Memory B cell (primary cell): Measurements from ENCODE around the gene GOPC.

Experiments used
- ATAC-seq: fragments of 150-1000 bp; cut with Tn5 transposase; 2 replicates; pipeline ENCODE4 v1.10.0; 2021; ENCODE audit warnings: low read depth, mild to moderate bottlenecking, moderate library complexity
- DNase-seq, 2 donors: peaks; one replicate each; pipeline ENCODE4 v3.0.0; 2022; ENCODE audit warnings: low spot score in 2 of 2
- H3K27ac Mint-ChIP-seq: one replicate; pipeline ENCODE4 v1.8.0; 2022; ENCODE audit warnings: mild to moderate bottlenecking, moderate library complexity, mixed read lengths
- H3K27me3 Mint-ChIP-seq: one replicate; pipeline ENCODE4 v1.8.0; 2022; ENCODE audit warnings: mixed read lengths
- H3K36me3 Mint-ChIP-seq: one replicate; pipeline ENCODE4 v1.8.0; 2022; ENCODE audit warnings: mild to moderate bottlenecking, mixed read lengths
- H3K4me1 Mint-ChIP-seq: one replicate; pipeline ENCODE4 v1.8.0; 2022; ENCODE audit warnings: mixed read lengths
- H3K4me3 Mint-ChIP-seq: one replicate; pipeline ENCODE4 v1.8.0; 2022; ENCODE audit warnings: mild to moderate bottlenecking, moderate library complexity, mixed read lengths
- H3K9me3 Mint-ChIP-seq: one replicate; pipeline ENCODE4 v1.8.0; 2022; ENCODE audit warnings: mixed read lengths

GOPC gene

GRCh38 chr6:117573006-117573680 lies 29.2 kb downstream of the GOPC start:
- H3K27me3 Mint-ChIP-seq = no peaks in the 10 kb centered on the region
- no peak overlapping the region for H3K27ac Mint-ChIP-seq
- no peak for ATAC-seq
- H3K4me1 Mint-ChIP-seq = no peaks in the 10 kb centered on the region
- no peaks in the 10 kb centered on the region for H3K9me3 Mint-ChIP-seq
- H3K4me3 Mint-ChIP-seq = no peak overlapping the region
- peaks cover 19% of the 10 kb centered on the region for H3K36me3 Mint-ChIP-seq
- DNase-seq = no peak

GRCh38 chr6:117568831-117569410 lies 33.4 kb downstream of the GOPC start:
- no peak overlapping the region for H3K27ac Mint-ChIP-seq
- peaks cover 20% of the 10 kb centered on the region for H3K36me3 Mint-ChIP-seq
- H3K4me1 Mint-ChIP-seq = no peaks in the 10 kb centered on the region
- H3K9me3 Mint-ChIP-seq = no peaks in the 10 kb centered on the region
- H3K4me3 Mint-ChIP-seq = no peak overlapping the region
- DNase-seq (no peak), ATAC-seq (no peak)
- H3K27me3 Mint-ChIP-seq = no peaks in the 10 kb centered on the region

- Mint-ChIP-seq H3K4me1 (no peaks in the 10 kb centered on the region), H3K27ac (no peak overlapping the region), H3K4me3 (no peak overlapping the region), H3K36me3 (peaks cover 18% of the 10 kb centered on the region), H3K9me3 (no peaks in the 10 kb centered on the region), H3K27me3 (no peaks in the 10 kb centered on the region)
- DNase-seq (no peak), ATAC-seq (no peak)
Observed at GRCh38 chr6:117568247-117568646, 34.1 kb downstream of the GOPC start.

- no peak overlapping the region for H3K4me3 Mint-ChIP-seq
- peaks cover 11% of the 10 kb centered on the region for H3K36me3 Mint-ChIP-seq
- DNase-seq (no peak), ATAC-seq (no peak)
- no peaks in the 10 kb centered on the region for H3K4me1 Mint-ChIP-seq
- no peak overlapping the region for H3K27ac Mint-ChIP-seq
- no peaks in the 10 kb centered on the region for H3K27me3 Mint-ChIP-seq
- H3K9me3 Mint-ChIP-seq = no peaks in the 10 kb centered on the region
Observed at GRCh38 chr6:117564681-117565080, 37.6 kb downstream of the GOPC start.

- no peak overlapping the region for H3K4me3 Mint-ChIP-seq
- peaks cover 2% of the 10 kb centered on the region for H3K4me1 Mint-ChIP-seq
Observed at GRCh38 chr6:117561128-117561527, 41.2 kb downstream of the GOPC start.

GRCh38 chr6:117559299-117559698 lies 43.0 kb downstream of the GOPC start:
- DNase-seq (no peak), ATAC-seq (no peak)
- Mint-ChIP-seq H3K36me3 (peaks cover 6% of the 10 kb centered on the region), H3K9me3 (no peaks in the 10 kb centered on the region), H3K4me1 (peaks cover 2% of the 10 kb centered on the region), H3K4me3 (no peak overlapping the region), H3K27me3 (peaks cover 3% of the 10 kb centered on the region), H3K27ac (no peak overlapping the region)

More at GRCh38 chr6:117561128-117561527, 41.2 kb downstream of the GOPC start:
- peaks cover 6% of the 10 kb centered on the region for H3K36me3 Mint-ChIP-seq
- ATAC-seq (no peak), DNase-seq (no peak)
- no peaks in the 10 kb centered on the region for H3K9me3 Mint-ChIP-seq
- peak overlapping the region; percentile 21 for H3K27ac Mint-ChIP-seq
- peaks cover 1% of the 10 kb centered on the region for H3K27me3 Mint-ChIP-seq

- Mint-ChIP-seq H3K9me3 (no peaks in the 10 kb centered on the region), H3K4me1 (peaks cover 2% of the 10 kb centered on the region), H3K4me3 (no peak overlapping the region), H3K36me3 (peaks cover 6% of the 10 kb centered on the region), H3K27me3 (peaks cover 3% of the 10 kb centered on the region), H3K27ac (no peak overlapping the region)
- no peak for DNase-seq
- ATAC-seq = no peak
Observed at GRCh38 chr6:117558818-117559217, 43.5 kb downstream of the GOPC start.

- H3K36me3 Mint-ChIP-seq = peaks cover 3% of the 10 kb centered on the region
- H3K27ac Mint-ChIP-seq = no peak overlapping the region
- peaks cover 2% of the 10 kb centered on the region for H3K4me1 Mint-ChIP-seq
- no peak overlapping the region for H3K4me3 Mint-ChIP-seq
- no peak for ATAC-seq
- no peak for DNase-seq
- no peaks in the 10 kb centered on the region for H3K9me3 Mint-ChIP-seq
- H3K27me3 Mint-ChIP-seq = peaks cover 3% of the 10 kb centered on the region
Observed at GRCh38 chr6:117557951-117558350, 44.4 kb downstream of the GOPC start.

GRCh38 chr6:117555882-117556498 lies 46.3 kb downstream of the GOPC start:
- Mint-ChIP-seq H3K27ac (no peak overlapping the region), H3K4me1 (peaks cover 2% of the 10 kb centered on the region), H3K27me3 (peaks cover 3% of the 10 kb centered on the region), H3K9me3 (no peaks in the 10 kb centered on the region), H3K4me3 (no peak overlapping the region), H3K36me3 (no peaks in the 10 kb centered on the region)
- DNase-seq = peak; percentile 48 to 55
- ATAC-seq = no peak

- no peak for ATAC-seq
- Mint-ChIP-seq H3K27ac (no peak overlapping the region), H3K9me3 (no peaks in the 10 kb centered on the region), H3K4me1 (peaks cover 2% of the 10 kb centered on the region), H3K27me3 (peaks cover 3% of the 10 kb centered on the region), H3K36me3 (no peaks in the 10 kb centered on the region), H3K4me3 (no peak overlapping the region)
- no peak for DNase-seq
Observed at GRCh38 chr6:117555262-117555849, 47.0 kb downstream of the GOPC start.

GRCh38 chr6:117553142-117553541 lies 49.2 kb downstream of the GOPC start:
- DNase-seq = no peak
- Mint-ChIP-seq H3K4me1 (peaks cover 5% of the 10 kb centered on the region), H3K27me3 (peaks cover 3% of the 10 kb centered on the region), H3K4me3 (no peak overlapping the region), H3K36me3 (no peaks in the 10 kb centered on the region), H3K9me3 (no peaks in the 10 kb centered on the region), H3K27ac (no peak overlapping the region)
- no peak for ATAC-seq

GRCh38 chr6:117552618-117553017 lies 49.7 kb downstream of the GOPC start:
- H3K4me3 Mint-ChIP-seq = no peak overlapping the region
- ATAC-seq (no peak), DNase-seq (no peak)
- no peak overlapping the region for H3K27ac Mint-ChIP-seq
- H3K36me3 Mint-ChIP-seq = no peaks in the 10 kb centered on the region
- H3K4me1 Mint-ChIP-seq = peaks cover 7% of the 10 kb centered on the region
- no peaks in the 10 kb centered on the region for H3K9me3 Mint-ChIP-seq
- peaks cover 3% of the 10 kb centered on the region for H3K27me3 Mint-ChIP-seq

- no peak overlapping the region for H3K27ac Mint-ChIP-seq
- ATAC-seq = no peak
Observed at GRCh38 chr6:117550618-117551242, 51.6 kb downstream of the GOPC start.

GRCh38 chr6:117550078-117550600 lies 52.2 kb downstream of the GOPC start:
- no peaks in the 10 kb centered on the region for H3K36me3 Mint-ChIP-seq
- no peak overlapping the region for H3K27ac Mint-ChIP-seq
- H3K4me1 Mint-ChIP-seq = peaks cover 7% of the 10 kb centered on the region
- ATAC-seq (no peak), DNase-seq (no peak)
- no peaks in the 10 kb centered on the region for H3K9me3 Mint-ChIP-seq
- H3K4me3 Mint-ChIP-seq = no peak overlapping the region
- H3K27me3 Mint-ChIP-seq = peaks cover 7% of the 10 kb centered on the region

More at GRCh38 chr6:117550618-117551242, 51.6 kb downstream of the GOPC start:
- H3K27me3 Mint-ChIP-seq = peaks cover 8% of the 10 kb centered on the region
- H3K4me3 Mint-ChIP-seq = no peak overlapping the region
- H3K36me3 Mint-ChIP-seq = no peaks in the 10 kb centered on the region
- H3K4me1 Mint-ChIP-seq = peaks cover 7% of the 10 kb centered on the region
- DNase-seq = no peak
- no peaks in the 10 kb centered on the region for H3K9me3 Mint-ChIP-seq
